ENCODE results near the gene CD2BP2.
A peak's percentile ranks its signal among the peaks of the same experiment; 100 is the strongest.
"Not testable (repeated sequence)": the region's sequence is repeated elsewhere in the genome, so short reads cannot be mapped to it uniquely, and the experiment has no call there.

The CD2BP2 gene

GRCh38 chr16:30351586-30352419 lies 3.3 kb downstream of the CD2BP2 start:
- Histone ChIP-seq H3K4me3 (no peak overlapping the region), H3K27ac (peak overlapping the region in 9 of 21 experiments; percentile 3 to 96 (median 43))

DNA sequence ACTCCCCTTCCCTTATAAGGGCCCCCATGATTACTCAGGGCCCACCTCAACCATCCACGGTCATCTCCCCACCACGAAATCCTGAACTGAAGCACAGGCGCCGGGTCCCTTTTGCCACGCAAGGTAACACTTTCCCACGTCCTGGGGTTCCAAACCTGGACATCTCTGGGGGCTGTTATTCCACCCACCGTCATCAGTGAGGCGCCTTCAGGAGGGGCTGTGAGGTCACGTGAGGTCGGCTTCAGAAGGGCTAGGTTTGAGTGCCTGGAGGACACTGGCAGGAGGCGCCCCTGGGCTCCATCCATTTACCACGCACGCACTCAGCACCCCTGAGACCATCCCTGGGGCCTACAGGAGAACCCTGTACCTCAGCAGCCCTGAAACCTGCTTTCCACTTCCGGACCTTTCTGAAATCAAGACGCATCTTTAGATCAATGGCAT lies 4.1 kb downstream of the CD2BP2 start:
- no peak overlapping the region for H3K4me3 ChIP-seq
- H3K27ac ChIP-seq, result no peak overlapping the region

DNA sequence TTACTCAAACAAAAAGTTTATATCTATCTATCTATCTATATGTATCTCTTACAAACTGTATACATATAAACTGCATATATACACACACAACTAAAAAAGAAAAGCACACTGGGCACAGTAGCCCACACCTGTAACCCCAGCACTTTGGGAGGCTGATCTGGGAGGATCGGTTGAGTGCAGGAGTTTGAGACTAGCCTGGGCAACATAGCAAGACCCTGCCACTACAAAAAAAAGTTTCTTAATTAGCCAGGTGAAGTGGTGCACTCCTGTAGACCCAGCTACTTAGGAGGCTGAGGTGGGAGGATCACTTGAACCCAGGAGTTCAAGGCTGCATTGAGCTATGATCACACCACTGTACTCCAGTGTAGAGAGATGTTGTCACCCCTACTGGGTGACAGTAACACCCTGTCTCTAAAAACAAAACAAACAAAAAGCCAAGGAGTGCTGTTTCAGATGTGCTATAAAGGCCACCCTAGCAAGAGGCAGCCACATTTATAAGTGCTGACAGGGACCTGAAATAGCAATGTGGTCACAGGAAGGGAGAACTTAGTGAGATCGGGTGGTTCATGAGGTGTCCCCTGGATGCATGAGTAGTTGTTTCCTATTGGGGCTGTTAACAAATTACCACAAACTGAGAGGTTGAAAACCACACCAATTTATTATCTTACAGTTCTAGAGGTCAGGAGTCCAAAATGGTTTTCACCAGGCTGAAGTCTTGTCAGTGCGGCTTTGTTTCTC lies 4.8 kb downstream of the CD2BP2 start:
- Histone ChIP-seq H3K27ac (no peak overlapping the region), H3K4me3 (no peak overlapping the region)

- peak overlapping the region in 1 of 21 experiments; percentile 18 for H3K27ac ChIP-seq
These were observed 5.4 kb downstream of the CD2BP2 start for GRCh38 chr16:30349675-30350074.

GRCh38 chr16:30348929-30349328 lies 6.2 kb downstream of the CD2BP2 start:
- Histone ChIP-seq H3K4me3 (no peak overlapping the region), H3K27ac (no peak overlapping the region)

More at GRCh38 chr16:30349675-30350074, 5.4 kb downstream of the CD2BP2 start:
- H3K4me3 ChIP-seq, result no peak overlapping the region

DNA sequence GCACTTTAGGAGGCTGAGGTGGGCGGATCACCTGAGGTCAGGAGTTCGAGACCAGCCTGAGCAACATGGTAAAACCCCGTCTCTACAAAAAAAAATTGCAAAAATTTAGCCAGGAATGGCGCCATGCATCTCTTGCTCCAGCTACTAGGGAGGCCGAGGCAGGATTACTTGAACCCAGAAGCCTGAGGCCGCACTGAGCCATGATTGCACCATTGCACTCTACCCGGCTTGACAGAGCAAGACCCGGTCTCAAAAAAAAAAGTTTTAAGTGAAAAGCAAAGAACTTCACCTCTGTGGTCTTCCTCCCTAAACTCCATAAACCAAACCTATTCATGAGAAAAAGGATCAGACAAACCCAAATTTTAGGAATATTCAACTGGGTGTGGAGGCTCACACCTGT lies 7.0 kb downstream of the CD2BP2 start:
- H3K27ac ChIP-seq, result no peak overlapping the region
- H3K4me3 ChIP-seq, result no peak overlapping the region

GRCh38 chr16:30346286-30346685 lies 8.8 kb downstream of the CD2BP2 start:
- no peak overlapping the region for H3K4me3 ChIP-seq
- H3K27ac ChIP-seq, result no peak overlapping the region

DNA sequence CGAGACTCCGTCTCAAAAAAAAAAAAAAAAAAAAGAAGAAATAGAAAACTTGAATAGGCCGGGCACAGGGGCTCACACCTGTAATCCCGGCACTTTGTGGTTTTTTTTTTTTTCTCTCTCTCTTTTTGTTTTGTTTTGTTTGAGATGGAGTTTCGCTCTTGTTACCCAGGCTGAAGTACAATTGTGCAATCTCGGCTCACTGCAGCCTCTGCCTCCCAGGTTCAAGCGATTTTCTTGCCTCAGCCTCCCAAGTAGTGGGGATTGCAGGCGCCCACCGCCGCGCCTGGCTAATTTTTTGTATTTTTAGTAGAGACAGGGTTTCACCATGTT lies 11.7 kb downstream of the CD2BP2 start:
- H3K27ac ChIP-seq, H3K4me3 ChIP-seq: not testable (repeated sequence)

DNA sequence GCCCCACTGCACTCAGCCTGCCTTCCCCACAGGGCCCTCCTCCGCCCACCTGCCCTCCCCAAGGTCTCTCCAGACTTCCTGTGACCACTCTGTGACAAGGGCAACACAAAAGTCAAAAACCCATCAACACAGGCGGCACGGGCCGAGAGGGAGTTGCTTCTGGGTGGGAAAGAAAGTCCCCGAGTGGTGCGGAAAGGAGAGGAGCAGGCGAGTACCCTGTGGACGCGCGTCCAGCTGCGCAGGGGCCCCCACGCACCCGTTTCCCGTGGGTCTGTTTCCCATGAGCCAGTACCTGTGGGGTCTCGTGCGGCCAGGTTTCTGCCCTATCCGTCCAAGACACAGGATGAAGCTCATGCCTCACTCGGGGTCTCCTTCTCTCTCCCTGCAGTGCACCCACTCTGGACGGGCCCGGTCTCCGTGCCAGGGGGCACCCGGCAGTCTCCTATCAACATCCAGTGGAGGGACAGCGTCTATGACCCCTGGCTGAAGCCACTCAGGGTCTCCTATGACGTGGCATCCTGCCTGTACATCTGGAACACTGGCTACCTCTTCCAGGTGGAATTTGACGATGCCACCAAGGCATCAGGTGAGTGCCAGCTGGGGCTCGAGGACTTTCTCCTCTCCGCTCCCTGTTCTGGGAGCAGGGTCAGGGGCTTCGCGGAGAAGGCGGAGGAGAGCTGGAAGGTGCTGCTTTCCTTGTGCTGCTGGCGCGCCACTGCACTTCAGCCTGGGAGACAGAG lies 12.2 kb downstream of the CD2BP2 start:
- no peak overlapping the region for H3K4me3 ChIP-seq
- H3K27ac ChIP-seq, result no peak overlapping the region

- H3K27ac ChIP-seq, H3K4me3 ChIP-seq: not testable (repeated sequence)
These were observed 13.1 kb downstream of the CD2BP2 start for GRCh38 chr16:30341971-30342370.

GRCh38 chr16:30340621-30341020 lies 14.5 kb downstream of the CD2BP2 start:
- Histone ChIP-seq H3K27ac (no peak overlapping the region), H3K4me3 (no peak overlapping the region)

GRCh38 chr16:30338715-30339114 lies 16.4 kb downstream of the CD2BP2 start:
- H3K4me3 ChIP-seq, H3K27ac ChIP-seq: not testable (repeated sequence)

GRCh38 chr16:30337964-30338357 lies 17.1 kb downstream of the CD2BP2 start:
- H3K27ac ChIP-seq, H3K4me3 ChIP-seq: not testable (repeated sequence)

- Histone ChIP-seq H3K27ac (peak overlapping the region in 20 of 21 experiments; percentile 81 to 98 (median 96)), H3K4me3 (peak overlapping the region; percentile 50 to 79 (median 70))
These were observed 19.3 kb downstream of the CD2BP2 start for GRCh38 chr16:30335598-30336474.

- Histone ChIP-seq H3K27ac (peak overlapping the region; percentile 35 to 98 (median 95)), H3K4me3 (peak overlapping the region; percentile 50 to 79 (median 70))
These were observed 20.0 kb downstream of the CD2BP2 start for GRCh38 chr16:30335028-30335597.

GRCh38 chr16:30334473-30334989 lies 20.6 kb downstream of the CD2BP2 start:
- Histone ChIP-seq H3K27ac (peak overlapping the region; percentile 35 to 98 (median 95)), H3K4me3 (peak overlapping the region; percentile 50 to 79 (median 70))

DNA sequence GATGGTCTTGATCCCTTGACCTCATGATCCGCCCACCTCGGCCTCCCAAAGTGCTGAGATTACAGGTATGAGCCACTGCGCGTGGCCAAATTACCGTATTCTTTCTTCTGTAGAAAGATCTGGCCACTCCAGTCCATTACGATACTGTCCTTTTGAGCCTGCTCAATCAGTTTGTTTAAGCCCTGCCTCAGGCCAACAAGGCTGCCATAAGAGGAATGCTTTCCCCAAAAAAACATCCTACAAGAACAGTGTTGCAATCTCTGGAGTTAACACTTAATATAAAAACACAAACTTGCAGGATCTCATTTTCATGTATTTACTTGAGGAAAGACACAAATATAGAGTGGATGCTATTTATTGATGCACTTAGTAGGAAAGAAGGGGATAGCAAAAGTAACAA lies 30.9 kb downstream of the CD2BP2 start:
- H3K4me3 ChIP-seq, H3K27ac ChIP-seq: not testable (repeated sequence)

GRCh38 chr16:30318647-30319046 lies 36.5 kb downstream of the CD2BP2 start:
- not testable (repeated sequence) for H3K27ac ChIP-seq, H3K4me3 ChIP-seq

DNA sequence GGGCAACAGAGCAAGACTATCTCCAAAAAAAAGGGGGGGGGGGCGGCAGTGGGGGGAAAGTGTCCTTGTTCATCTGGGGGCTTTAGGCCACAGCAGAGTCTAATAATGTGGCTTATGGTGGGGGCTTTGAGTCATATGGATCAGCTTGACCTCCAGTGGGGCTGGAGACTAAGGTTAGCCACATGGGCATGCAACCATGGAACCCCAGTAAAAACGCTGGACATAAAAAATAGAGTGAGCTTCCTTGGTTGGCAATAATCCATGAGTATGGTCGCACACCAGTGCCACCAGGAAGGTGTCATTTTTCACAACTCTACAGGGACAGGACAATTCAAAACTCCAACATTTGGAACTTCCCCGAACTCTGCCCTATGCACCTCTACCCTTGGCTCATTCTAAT lies 44.2 kb downstream of the CD2BP2 start:
- not testable (repeated sequence) for H3K27ac ChIP-seq, H3K4me3 ChIP-seq

Measured in skin epidermis (tissue), 12 donors.